SK-N-SH (cell line): ENCODE data around the gene KIAA2012. TPM values are rescaled to one million over a fixed set of nuclear protein-coding genes. Genes with fewer than 3 reads are reported as not detected.
A peak's percentile ranks its signal among the peaks of the same experiment; 100 is the strongest.

ENCODE experiments used
- CTCF ChIA-PET: fragments of 300-600, 350-600 bp; formaldehyde crosslinking; extraction: SDS; loops from one replicate; lab custom pipeline; 2021; lab: Yijun Ruan, JAX
- POLR2A ChIA-PET: fragments of 350-600 bp; sonication (Branson Sonifier 250); formaldehyde crosslinking; extraction: SDS; loops from one replicate; lab custom pipeline; 2020; ENCODE audit warnings: antibody characterized with exemption, inconsistent platforms; lab: Yijun Ruan, JAX
- DNase-seq: peaks from one replicate; pipeline ENCODE4 v3.0.0; 2012
- H2AFZ ChIP-seq: fragments of 200-600 bp; sonication (generic); 2 replicates; pipeline ENCODE4 v1.8.1; 2016; ENCODE audit warnings: antibody characterized with exemption, mild to moderate bottlenecking, low read depth
- H3F3A ChIP-seq: fragments of 200-600 bp; sonication (generic); replicated peaks from 2 replicates; pipeline ENCODE3; 2016; ENCODE audit warnings: antibody characterized with exemption, mild to moderate bottlenecking; ENCODE audit not compliant: insufficient read depth
- H3K27ac ChIP-seq, 2 experiments: fragments of 200-500 bp in 1 of 2; fragments of 200-600 bp in 1 of 2; sonication (Bioruptor generic) in 1 of 2; sonication (generic), shearing (Covaris generic) in 1 of 2; 2 replicates each; pipeline versions ENCODE4 v1.5.1 to v1.6.1; 2014 to 2016; ENCODE audit warnings: low read depth in 2 of 2, inconsistent platforms in 1 of 2, low read length in 1 of 2, mild to moderate bottlenecking in 1 of 2, mixed read lengths in 1 of 2
- H3K27me3 ChIP-seq: fragments of 200-600 bp; sonication (generic), shearing (Covaris generic); 2 replicates; pipeline ENCODE4 v1.6.1; 2016; ENCODE audit warnings: mixed run types; ENCODE audit not compliant: insufficient read depth
- H3K36me3 ChIP-seq, 2 experiments: fragments of 200-500 bp in 1 of 2; fragments of 200-600 bp in 1 of 2; sonication (Bioruptor generic) in 1 of 2; sonication (generic) in 1 of 2; replicated peaks in 1 of 2; 2 replicates each; pipeline versions ENCODE3 to v1.5.1; 2014 to 2016; ENCODE audit warnings: low read length in 1 of 2, mild to moderate bottlenecking in 1 of 2; ENCODE audit not compliant: insufficient read depth in 2 of 2, control insufficient read depth in 1 of 2
- H3K4me1 ChIP-seq, 2 experiments: fragments of 200-500 bp in 1 of 2; fragments of 200-600 bp in 1 of 2; sonication (Bioruptor generic) in 1 of 2; sonication (generic), shearing (Covaris generic) in 1 of 2; 2 replicates each; pipeline versions ENCODE4 v1.5.1 to v1.6.1; 2014 to 2016; ENCODE audit warnings: low read depth in 1 of 2, low read length in 1 of 2, mixed run types in 1 of 2; ENCODE audit not compliant: insufficient read depth in 2 of 2, control insufficient read depth in 1 of 2
- H3K4me2 ChIP-seq: fragments of 200-600 bp; sonication (generic), shearing (Covaris generic); 2 replicates; pipeline ENCODE4 v1.6.1; 2017; ENCODE audit warnings: mixed run types
- H3K4me3 ChIP-seq, 2 experiments: fragments of 200-500 bp in 1 of 2; fragments of 200-600 bp in 1 of 2; sonication (Bioruptor generic) in 1 of 2; sonication (generic), shearing (Covaris generic) in 1 of 2; 2 replicates each; pipeline versions ENCODE4 v1.5.1 to v1.8.1; 2014 to 2016; ENCODE audit warnings: low read depth in 2 of 2, inconsistent platforms in 1 of 2, low read length in 1 of 2, mild to moderate bottlenecking in 1 of 2, mixed read lengths in 1 of 2, moderate library complexity in 1 of 2
- H3K79me2 ChIP-seq: fragments of 200-600 bp; sonication (generic); 2 replicates; pipeline ENCODE4 v1.8.1; 2017; ENCODE audit warnings: mild to moderate bottlenecking; ENCODE audit not compliant: insufficient read depth
- H3K9ac ChIP-seq: fragments of 200-600 bp; sonication (generic); 2 replicates; pipeline ENCODE4 v1.6.1; 2017; ENCODE audit warnings: mixed run types
- H3K9me2 ChIP-seq: fragments of 200-600 bp; sonication (generic); 2 replicates; pipeline ENCODE4 v1.6.1; 2017; ENCODE audit warnings: mixed run types
- H3K9me3 ChIP-seq: fragments of 200-600 bp; sonication (generic); 2 replicates; pipeline ENCODE4 v1.6.1; 2017; ENCODE audit warnings: mixed run types, mild to moderate bottlenecking, moderate library complexity
- H4K20me1 ChIP-seq: fragments of 200-600 bp; sonication (generic); 2 replicates; pipeline ENCODE4 v1.6.1; 2017; ENCODE audit warnings: mild to moderate bottlenecking, mixed run types; ENCODE audit not compliant: insufficient read depth
- ELF1 ChIP-seq: IDR thresholded peaks from 2 replicates; pipeline ENCODE4 v1.4.0; 2012
- EP300 ChIP-seq, 2 experiments: IDR thresholded peaks; 2 replicates each; pipeline versions ENCODE4 v1.4.0 to v1.6.1; 2012; ENCODE audit warnings: borderline replicate concordance in 1 of 2, low read depth in 1 of 2, low read length in 1 of 2
- FOSL2 ChIP-seq: IDR thresholded peaks from 2 replicates; pipeline ENCODE4 v1.4.0; 2012; ENCODE audit warnings: low read depth, mild to moderate bottlenecking, moderate library complexity, borderline replicate concordance
- GABPA ChIP-seq: IDR thresholded peaks from 2 replicates; pipeline ENCODE4 v1.4.0; 2012; ENCODE audit warnings: low read depth, mild to moderate bottlenecking
- GATA2 ChIP-seq: sonication (generic); formaldehyde crosslinking; IDR thresholded peaks from 2 replicates; pipeline ENCODE4 v1.5.0; 2020; ENCODE audit warnings: mild to moderate bottlenecking, missing genetic modification reagents
- JUND ChIP-seq: IDR thresholded peaks from 2 replicates; pipeline ENCODE4 v1.4.0; 2012
- MXI1 ChIP-seq: IDR thresholded peaks from 2 replicates; pipeline ENCODE4 v1.6.1; 2012; ENCODE audit warnings: mild to moderate bottlenecking, low read depth, low read length, improper control_type of control experiment
- NRF1 ChIP-seq: IDR thresholded peaks from 2 replicates; pipeline ENCODE4 v1.6.1; 2012; ENCODE audit warnings: low read depth, mild to moderate bottlenecking, low read length
- POLR2AphosphoS5 ChIP-seq: IDR thresholded peaks from 2 replicates; pipeline ENCODE4 v1.6.1; 2012; ENCODE audit warnings: low read depth, low read length
- RFX5 ChIP-seq: IDR thresholded peaks from 2 replicates; pipeline ENCODE4 v1.6.1; 2012; ENCODE audit warnings: mild to moderate bottlenecking, improper control_type of control experiment, low read length
- RXRA ChIP-seq: IDR thresholded peaks from 2 replicates; pipeline ENCODE4 v1.4.0; 2012; ENCODE audit warnings: low read depth, mild to moderate bottlenecking, borderline replicate concordance
- SIN3A ChIP-seq: IDR thresholded peaks from 2 replicates; pipeline ENCODE4 v1.6.1; 2012; ENCODE audit warnings: low read depth, mild to moderate bottlenecking, low read length, moderate library complexity, borderline replicate concordance
- SMC3 ChIP-seq: IDR thresholded peaks from 2 replicates; pipeline ENCODE4 v1.6.1; 2012; ENCODE audit warnings: low read depth, low read length, improper control_type of control experiment
- TEAD4 ChIP-seq: IDR thresholded peaks from 2 replicates; pipeline ENCODE4 v1.4.0; 2012; ENCODE audit warnings: mild to moderate bottlenecking, borderline replicate concordance; ENCODE audit not compliant: insufficient read depth
- WGBS: methylation state at CpG from one replicate; pipeline ENCODE4 v1.1.6; 2017; ENCODE audit warnings: low lambda C conversion rate; 5-methylcytosine and 5-hydroxymethylcytosine counted together
- polyA plus RNA-seq, 3 experiments: library from polyadenylated mRNA; depleted of rRNA; stranded (reverse); fragments of >200 nt; gene quantifications; 2 replicates each; pipeline ENCODE4 v1.2.3, GENCODE V29; 2012
- TF ChIP-seq, protein P1 (sequence below): IDR thresholded peaks from 2 replicates; pipeline ENCODE4 v1.4.0; 2012; ENCODE audit warnings: low read depth, borderline replicate concordance
- TF ChIP-seq, protein P2 (sequence below): fragments of 150-350 bp; IDR thresholded peaks from 2 replicates; pipeline ENCODE4 v1.6.1; 2017; ENCODE audit warnings: antibody characterized with exemption, low read length, low read depth, borderline replicate concordance

KIAA2012 gene
- polyA plus RNA-seq, 1 of the 3 experiments (the other 2 are of a cell fraction), result 0.07 TPM

DNA sequence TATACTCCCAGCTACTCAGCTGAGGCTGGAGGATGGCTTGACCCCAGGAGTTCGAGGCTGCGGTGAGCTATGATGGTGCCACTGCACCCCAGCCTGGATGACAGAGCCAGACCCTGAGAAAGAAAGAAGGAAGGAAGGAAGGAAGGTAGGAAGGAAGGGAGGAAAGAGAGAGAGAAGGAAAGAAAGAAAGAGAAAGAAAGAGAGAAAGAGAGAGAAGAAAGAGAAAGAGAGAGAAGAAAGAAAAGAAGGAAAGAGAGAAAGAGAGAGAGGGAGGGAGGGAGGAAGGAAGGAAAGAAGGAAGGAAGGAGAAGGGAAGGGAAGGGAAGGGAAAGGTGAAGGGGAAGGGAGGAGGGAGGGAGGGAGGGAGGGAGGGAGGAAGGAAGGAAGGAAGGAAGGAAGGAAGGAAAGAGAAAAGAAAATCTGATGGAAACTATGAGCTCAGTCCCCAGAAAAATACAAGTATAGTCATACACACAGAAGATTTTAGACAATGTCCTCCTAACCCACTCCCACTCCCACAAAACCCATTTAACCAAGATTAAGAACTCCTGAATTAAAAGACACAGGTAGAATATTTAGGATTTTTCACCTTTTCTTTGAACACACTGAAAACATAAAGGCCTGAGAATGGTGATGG, 23.8 kb upstream of the KIAA2012 start:
- no peaks in the 10 kb centered on the region for H3K36me3 ChIP-seq
- H3K27me3 ChIP-seq, result no peaks in the 10 kb centered on the region
- H3K27ac ChIP-seq, result no peak overlapping the region; a peak in 1 of 4 replicates
- peaks cover 3% of the 10 kb centered on the region for H3F3A ChIP-seq
- no peak overlapping the region for H2AFZ ChIP-seq
- H3K4me2 ChIP-seq, result no peak overlapping the region
- POLR2A ChIA-PET, result no interaction called here
- TF ChIP-seq POLR2AphosphoS5 (no peak), GATA2 (CRISPR knock-in tag) (no peak), SIN3A (no peak), RFX5 (no peak), JUND (no peak), GABPA (no peak), TEAD4 (no peak), ELF1 (no peak), RXRA (no peak), FOSL2 (no peak), MXI1 (no peak), SMC3 (no peak)
- TF ChIP-seq, protein P1, sequence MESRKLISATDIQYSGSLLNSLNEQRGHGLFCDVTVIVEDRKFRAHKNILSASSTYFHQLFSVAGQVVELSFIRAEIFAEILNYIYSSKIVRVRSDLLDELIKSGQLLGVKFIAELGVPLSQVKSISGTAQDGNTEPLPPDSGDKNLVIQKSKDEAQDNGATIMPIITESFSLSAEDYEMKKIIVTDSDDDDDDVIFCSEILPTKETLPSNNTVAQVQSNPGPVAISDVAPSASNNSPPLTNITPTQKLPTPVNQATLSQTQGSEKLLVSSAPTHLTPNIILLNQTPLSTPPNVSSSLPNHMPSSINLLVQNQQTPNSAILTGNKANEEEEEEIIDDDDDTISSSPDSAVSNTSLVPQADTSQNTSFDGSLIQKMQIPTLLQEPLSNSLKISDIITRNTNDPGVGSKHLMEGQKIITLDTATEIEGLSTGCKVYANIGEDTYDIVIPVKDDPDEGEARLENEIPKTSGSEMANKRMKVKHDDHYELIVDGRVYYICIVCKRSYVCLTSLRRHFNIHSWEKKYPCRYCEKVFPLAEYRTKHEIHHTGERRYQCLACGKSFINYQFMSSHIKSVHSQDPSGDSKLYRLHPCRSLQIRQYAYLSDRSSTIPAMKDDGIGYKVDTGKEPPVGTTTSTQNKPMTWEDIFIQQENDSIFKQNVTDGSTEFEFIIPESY, result no peak
- CTCF ChIA-PET, result interaction anchor here (1.5 kb wide), 1 partner anchor 237 kb away, joined by 3 read pairs; no protein-coding TSS in a partner anchor
- 100% methylated on average over 2 of the region's 2 CpGs for WGBS
- no peak overlapping the region for H3K4me3 ChIP-seq
- H3K9me2 ChIP-seq, result no peaks in the 10 kb centered on the region
- H3K4me1 ChIP-seq, result peaks cover 7 to 28% of the 10 kb centered on the region in 2 experiments
- H3K9ac ChIP-seq, result no peak overlapping the region
- no peaks in the 10 kb centered on the region for H3K9me3 ChIP-seq
- no peaks in the 10 kb centered on the region for H4K20me1 ChIP-seq
- H3K79me2 ChIP-seq, result no peaks in the 10 kb centered on the region
- DNase-seq, result no peak

DNA sequence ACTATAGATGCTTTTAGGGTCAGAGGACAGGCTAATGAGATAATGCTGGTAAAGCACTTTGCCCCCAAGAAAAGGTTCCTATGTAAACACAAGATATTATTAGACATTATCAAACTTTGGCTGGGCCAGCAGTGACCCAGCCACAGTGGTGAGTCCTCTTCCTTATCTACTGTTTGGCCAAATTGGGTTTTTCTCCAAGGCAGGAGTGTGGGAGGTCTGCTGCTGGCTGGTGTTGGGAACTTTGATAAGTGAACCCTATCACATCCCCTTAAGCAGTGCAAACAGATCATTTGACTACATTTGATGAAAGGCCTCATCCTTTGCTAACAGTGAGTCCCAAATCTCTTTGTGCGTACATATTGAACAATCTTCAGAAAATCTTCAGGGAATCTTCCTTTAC, 23.2 kb upstream of the KIAA2012 start:
- Histone ChIP-seq H3K9ac (no peak overlapping the region), H3K4me1 (peaks cover 7 to 30% of the 10 kb centered on the region in 2 experiments), H3K9me2 (no peaks in the 10 kb centered on the region), H3K4me3 (no peak overlapping the region), H2AFZ (no peak overlapping the region), H3K79me2 (no peaks in the 10 kb centered on the region), H3K36me3 (no peaks in the 10 kb centered on the region), H3K4me2 (no peak overlapping the region), H4K20me1 (no peaks in the 10 kb centered on the region), H3K27ac (no peak overlapping the region; a peak in 1 of 4 replicates), H3K9me3 (no peaks in the 10 kb centered on the region), H3F3A (peaks cover 3% of the 10 kb centered on the region), H3K27me3 (no peaks in the 10 kb centered on the region)
- no peak for DNase-seq
- TF ChIP-seq, protein P2, sequence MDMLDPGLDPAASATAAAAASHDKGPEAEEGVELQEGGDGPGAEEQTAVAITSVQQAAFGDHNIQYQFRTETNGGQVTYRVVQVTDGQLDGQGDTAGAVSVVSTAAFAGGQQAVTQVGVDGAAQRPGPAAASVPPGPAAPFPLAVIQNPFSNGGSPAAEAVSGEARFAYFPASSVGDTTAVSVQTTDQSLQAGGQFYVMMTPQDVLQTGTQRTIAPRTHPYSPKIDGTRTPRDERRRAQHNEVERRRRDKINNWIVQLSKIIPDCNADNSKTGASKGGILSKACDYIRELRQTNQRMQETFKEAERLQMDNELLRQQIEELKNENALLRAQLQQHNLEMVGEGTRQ, result no peak
- TF ChIP-seq EP300 (IDR thresholded peaks at IDR 0.05; ENCODE audit: borderline replicate concordance in 1 of 2, low read depth in 1 of 2, low read length in 1 of 2), result 0 out of 4 replicates have a peak, but pooled peaks of 1 of the 2 experiments have one; percentile 12
- no peak for TF ChIP-seq NRF1
- ChIA-PET POLR2A (no interaction called here), CTCF (interaction anchor here (1.5 kb wide), 1 partner anchor 237 kb away, joined by 3 read pairs; no protein-coding TSS in a partner anchor)
- WGBS, result 100% methylated on average over 1 of the region's 1 CpG
